DND-41 (cell line): ENCODE measurements around the gene PDE4D.

Source experiments
- ATAC-seq: fragments of 200-7000 bp; cut with Tn5 transposase; 3 replicates; pipeline ENCODE4 v1.9.1; 2021; ENCODE audit warnings: low read depth; ENCODE audit not compliant: insufficient read depth
- DNase-seq: peaks from one replicate; pipeline ENCODE4 v3.0.0-alpha.2; 2020
- H2AFZ ChIP-seq: 2 replicates; pipeline ENCODE4 v1.6.0; 2012; ENCODE audit warnings: low read depth, low read length
- H3K27ac ChIP-seq: 2 replicates; pipeline ENCODE4 v1.5.1; 2012; ENCODE audit warnings: low read length, inconsistent platforms
- H3K27me3 ChIP-seq: fragments of 200-600 bp; sonication (generic); 2 replicates; pipeline ENCODE4 v1.6.0; 2012; ENCODE audit warnings: low read length, mild to moderate bottlenecking, inconsistent platforms; ENCODE audit not compliant: insufficient read depth, poor library complexity
- H3K36me3 ChIP-seq: 2 replicates; pipeline ENCODE4 v1.5.1; 2012; ENCODE audit warnings: low read length, inconsistent platforms; ENCODE audit not compliant: insufficient read depth
- H3K4me1 ChIP-seq: 2 replicates; pipeline ENCODE4 v1.5.1; 2012; ENCODE audit warnings: mild to moderate bottlenecking, low read length; ENCODE audit not compliant: insufficient read depth
- H3K4me2 ChIP-seq: 2 replicates; pipeline ENCODE4 v1.6.0; 2012; ENCODE audit warnings: mild to moderate bottlenecking, moderate library complexity, low read length, inconsistent platforms; ENCODE audit not compliant: insufficient read depth
- H3K4me3 ChIP-seq, 2 experiments: fragments of 200-600 bp in 1 of 2; shearing (Covaris generic) in 1 of 2; 2 replicates each; pipeline ENCODE4 v1.5.1; 2012 to 2016; ENCODE audit warnings: inconsistent platforms in 2 of 2, low read length in 2 of 2, mild to moderate bottlenecking in 2 of 2, low read depth in 1 of 2, moderate library complexity in 1 of 2
- H3K79me2 ChIP-seq: 2 replicates; pipeline ENCODE4 v1.6.0; 2012; ENCODE audit warnings: low read length, inconsistent platforms; ENCODE audit not compliant: insufficient read depth
- H3K9ac ChIP-seq: 2 replicates; pipeline ENCODE4 v1.6.0; 2012; ENCODE audit warnings: low read depth, mild to moderate bottlenecking, inconsistent platforms, low read length, moderate library complexity
- H3K9me3 ChIP-seq: 2 replicates; pipeline ENCODE4 v1.5.1; 2012; ENCODE audit warnings: low read length, moderate library complexity, mild to moderate bottlenecking, inconsistent platforms; ENCODE audit not compliant: insufficient read depth, severe bottlenecking
- H4K20me1 ChIP-seq: 2 replicates; pipeline ENCODE4 v1.6.0; 2012; ENCODE audit warnings: low read length; ENCODE audit not compliant: insufficient read depth
- CTCF ChIP-seq: IDR thresholded peaks from 2 replicates; pipeline ENCODE4 v1.5.1; 2012; ENCODE audit warnings: borderline replicate concordance, low read length, moderate library complexity, mild to moderate bottlenecking; ENCODE audit not compliant: poor library complexity, severe bottlenecking; ENCODE audit errors: extremely low read depth
- EZH2 ChIP-seq: IDR thresholded peaks from 3 replicates; pipeline ENCODE4 v1.6.1; 2012; ENCODE audit warnings: borderline replicate concordance, low read depth, mild to moderate bottlenecking, moderate library complexity, low read length, inconsistent platforms; ENCODE audit not compliant: severe bottlenecking

Gene PDE4D

GRCh38 chr5:59798862-59799667 lies 94.5 kb downstream of the PDE4D start:
- Histone ChIP-seq H2AFZ (peak overlapping the region; percentile 39; the same call in 1 of the 2 replicates), H3K4me1 (no peaks in the 10 kb centered on the region; the same call in 1 of the 2 replicates), H3K27me3 (no peaks in the 10 kb centered on the region), H4K20me1 (no peaks in the 10 kb centered on the region), H3K27ac (no peak overlapping the region), H3K9me3 (no peaks in the 10 kb centered on the region), H3K4me3 (no peak overlapping the region), H3K9ac (no peak overlapping the region), H3K4me2 (no peak overlapping the region), H3K36me3 (no peaks in the 10 kb centered on the region), H3K79me2 (no peaks in the 10 kb centered on the region)
- TF ChIP-seq EZH2 (no peak), CTCF (no peak)
- DNase-seq (no peak), ATAC-seq (no peak)

- Histone ChIP-seq H3K4me3 (no peak overlapping the region), H3K27me3 (peaks cover 10% of the 10 kb centered on the region), H3K4me1 (no peaks in the 10 kb centered on the region; the same call in 1 of the 2 replicates), H2AFZ (no peak overlapping the region), H4K20me1 (no peaks in the 10 kb centered on the region), H3K27ac (no peak overlapping the region), H3K79me2 (no peaks in the 10 kb centered on the region), H3K9ac (no peak overlapping the region), H3K36me3 (no peaks in the 10 kb centered on the region), H3K4me2 (no peak overlapping the region), H3K9me3 (no peaks in the 10 kb centered on the region)
- ATAC-seq (no peak), DNase-seq (no peak)
- TF ChIP-seq CTCF (no peak), EZH2 (no peak)
Measured at GRCh38 chr5:59795141-59795540, 98.4 kb downstream of the PDE4D start.

GRCh38 chr5:59792983-59793585 lies 100.4 kb downstream of the PDE4D start:
- Histone ChIP-seq H3K4me2 (no peak overlapping the region), H3K27ac (no peak overlapping the region), H3K9ac (no peak overlapping the region), H3K79me2 (no peaks in the 10 kb centered on the region), H3K9me3 (no peaks in the 10 kb centered on the region), H3K4me1 (no peaks in the 10 kb centered on the region), H3K4me3 (no peak overlapping the region), H3K27me3 (peaks cover 10% of the 10 kb centered on the region), H2AFZ (no peak overlapping the region), H4K20me1 (no peaks in the 10 kb centered on the region), H3K36me3 (no peaks in the 10 kb centered on the region)
- DNase-seq (no peak), ATAC-seq (no peak)
- TF ChIP-seq CTCF, result no peak
